Right lobe of liver (tissue), 6 donors: ENCODE results near the gene ANKS1B. TPM values are rescaled to one million over a fixed set of nuclear protein-coding genes. Genes with fewer than 3 reads are reported as not detected.

Source experiments
- ATAC-seq, 4 donors: fragments of 200-7000 bp; cut with Tn5 transposase; one replicate each; pipeline ENCODE4 v1.9.1; 2020; ENCODE audit warnings: mild to moderate bottlenecking in 4 of 4, moderate library complexity in 4 of 4
- DNase-seq, 3 donors: peaks; one replicate each; pipeline ENCODE4 v3.0.0-alpha.2; 2020
- H3K27ac ChIP-seq, 3 donors: fragments of 200-600 bp; one replicate each; pipeline ENCODE4 v1.8.0; 2022
- H3K27me3 ChIP-seq, 2 donors: fragments of 200-600 bp; one replicate each; pipeline ENCODE4 v1.8.0; 2022
- H3K36me3 ChIP-seq, 4 donors: fragments of 200-600 bp; sonication (generic) in 1 of 4; one replicate each; pipeline versions ENCODE4 v1.5.1 to v1.8.0; 2017 to 2022; ENCODE audit warnings: control low read depth in 1 of 4
- H3K4me1 ChIP-seq, 4 donors: fragments of 200-600 bp; sonication (generic) in 1 of 4; one replicate each; pipeline versions ENCODE4 v1.5.1 to v1.8.0; 2017 to 2022; ENCODE audit warnings: control low read depth in 1 of 4
- H3K4me3 ChIP-seq, 3 donors: fragments of 200-600 bp; one replicate each; pipeline ENCODE4 v1.8.0; 2022
- H3K9me3 ChIP-seq, 4 donors: fragments of 200-600 bp; sonication (generic) in 1 of 4; one replicate each; pipeline versions ENCODE4 v1.5.1 to v1.8.0; 2017 to 2022; ENCODE audit warnings: control low read depth in 1 of 4
- CTCF ChIP-seq, 4 donors: fragments of 200-600 bp in 3 of 4; fragments of 450-650 bp in 1 of 4; IDR thresholded peaks; one replicate each; pipeline versions ENCODE4 v1.5.1 to v1.8.0; 2016 to 2022; ENCODE audit warnings: antibody characterized with exemption in 4 of 4, mild to moderate bottlenecking in 2 of 4
- POLR2A ChIP-seq: fragments of 450-650 bp; IDR thresholded peaks from one replicate; pipeline ENCODE4 v1.6.1; 2017; ENCODE audit warnings: antibody characterized with exemption, mild to moderate bottlenecking
- WGBS: methylation state at CpG from one replicate; pipeline ENCODE4 v1.1.6; 2018; ENCODE audit warnings: low coverage, low lambda C conversion rate; ENCODE audit not compliant: insufficient coverage; ENCODE audit errors: missing lambda C conversion rate; 5-methylcytosine and 5-hydroxymethylcytosine counted together
- intact Hi-C, 2 donors: fragments of 100-400 bp; cut with DNase I; formaldehyde crosslinking; loops; one replicate each; pipeline versions ENCODE4 v1.11.2 to v1.14.1; 2022
- total RNA-seq, 6 experiments: library from RNA; depleted of rRNA in 2 of 6; stranded (reverse); fragments of >200 nt in 2 of 6; fragmentation: NEBNext Ultra II Directional in 3 of 6; extraction: Animal tissue kit (Norgen Biotek cat#: 25700) in 3 of 6; gene quantifications; one replicate each; pipeline versions ENCODE4 v1.1.0 to v1.2.4, GENCODE V29; 2016 to 2023
- donor health status: DM: no; HTN: yes; CAD: no.
- donor health status: DM: no; HTN: no; CAD: no.
- donor health status: DM: no; HTN: no; CAD: no.
- donor health status: DM: no; HTN: yes; CAD: no.
- donor health status: DM: no; HTN: yes; CAD: no.

The ANKS1B gene
- total RNA-seq, 6 experiments from 2014 or later: 0.17 to 1.9 (median 0.44) TPM; not detected in 1

GRCh38 chr12:99975321-99975720 is 9.4 kb downstream of the ANKS1B start:
- DNase-seq: no peak
- Histone ChIP-seq H3K9me3 (no peaks in the 10 kb centered on the region), H3K4me3 (no peak overlapping the region), H3K27ac (no peak overlapping the region), H3K27me3 (no peaks in the 10 kb centered on the region), H3K4me1 (no peaks in the 10 kb centered on the region), H3K36me3 (no peaks in the 10 kb centered on the region)
- ATAC-seq: no peak
- intact Hi-C loops: no loop called here
- 47% methylated on average over 2 of the region's 2 CpGs for WGBS
- TF ChIP-seq CTCF (IDR thresholded peaks at IDR 0.05) (no peak), POLR2A (no peak)

GRCh38 chr12:99974146-99974545 is 10.6 kb downstream of the ANKS1B start:
- H3K27ac ChIP-seq: no peak overlapping the region
- 70% methylated on average over 2 of the region's 2 CpGs for WGBS
- no peak for TF ChIP-seq CTCF (IDR thresholded peaks at IDR 0.05)
- TF ChIP-seq POLR2A: no peak
- no peaks in the 10 kb centered on the region for H3K9me3 ChIP-seq
- intact Hi-C loops: no loop called here
- no peak overlapping the region for H3K4me3 ChIP-seq
- H3K36me3 ChIP-seq: no peaks in the 10 kb centered on the region
- no peaks in the 10 kb centered on the region for H3K27me3 ChIP-seq
- DNase-seq: no peak
- ATAC-seq: no peak
- H3K4me1 ChIP-seq: no peaks in the 10 kb centered on the region

- Histone ChIP-seq H3K4me3 (no peak overlapping the region), H3K36me3 (no peaks in the 10 kb centered on the region), H3K4me1 (no peaks in the 10 kb centered on the region), H3K9me3 (no peaks in the 10 kb centered on the region), H3K27me3 (no peaks in the 10 kb centered on the region), H3K27ac (no peak overlapping the region)
- TF ChIP-seq CTCF (IDR thresholded peaks at IDR 0.05): no peak
- TF ChIP-seq POLR2A: no peak
- ATAC-seq (no peak), DNase-seq (no peak)
- 54% methylated on average over 2 of the region's 2 CpGs for WGBS
- intact Hi-C loops: no loop called here
Measured at GRCh38 chr12:99966429-99966828, 18.3 kb downstream of the ANKS1B start.

GRCh38 chr12:99960311-99960710 is 24.4 kb downstream of the ANKS1B start:
- no peak for TF ChIP-seq CTCF (IDR thresholded peaks at IDR 0.05)
- no peak for TF ChIP-seq POLR2A
- H3K27me3 ChIP-seq: no peaks in the 10 kb centered on the region
- no peak for DNase-seq
- 57% methylated on average over 3 of the region's 3 CpGs for whole genome bisulfite sequencing
- no peak overlapping the region for H3K4me3 ChIP-seq
- no peak overlapping the region for H3K27ac ChIP-seq
- H3K36me3 ChIP-seq: no peaks in the 10 kb centered on the region
- peak in 1 of 4 donors; percentile 66 for ATAC-seq
- H3K9me3 ChIP-seq: no peaks in the 10 kb centered on the region
- peaks cover 0 to 12% (median 6%) of the 10 kb centered on the region in 4 donors for H3K4me1 ChIP-seq
- intact Hi-C loops: no loop called here
